ENCODE results near the gene FXYD2.
"Not testable (repeated sequence)": the region's sequence is repeated elsewhere in the genome, so short reads cannot be mapped to it uniquely, and the experiment has no call there.

FXYD2 gene

GRCh38 chr11:117824571-117825537 lies at the start of gene FXYD2:
Gene FXYD2, minus strand, starts transcription at chr11:117824744. Its CDS starts 66 bp downstream, at chr11:117824678.
- DNase-seq (ENCODE audit: low spot score): no peak

- DNase-seq (ENCODE audit: low spot score): no peak
Measured at GRCh38 chr11:117873828-117874125, 49.2 kb upstream of the FXYD2 start.

GRCh38 chr11:117872975-117873827 lies 48.7 kb upstream of the FXYD2 start:
- no peak for DNase-seq (ENCODE audit: low spot score)

- DNase-seq (ENCODE audit: low spot score): no peak
Measured at GRCh38 chr11:117872420-117872961, 47.9 kb upstream of the FXYD2 start.

- no peak for DNase-seq (ENCODE audit: low spot score)
Measured at GRCh38 chr11:117871784-117872183, 47.2 kb upstream of the FXYD2 start.

- no peak for DNase-seq (ENCODE audit: low spot score)
Measured at GRCh38 chr11:117871160-117871559, 46.6 kb upstream of the FXYD2 start.

- peak; percentile 76 for DNase-seq (ENCODE audit: low spot score)
Measured at GRCh38 chr11:117870103-117870952, 45.8 kb upstream of the FXYD2 start.

GRCh38 chr11:117869604-117870003 lies 45.1 kb upstream of the FXYD2 start:
- DNase-seq (ENCODE audit: low spot score): no peak

GRCh38 chr11:117868815-117869561 lies 44.4 kb upstream of the FXYD2 start:
- no peak for DNase-seq (ENCODE audit: low spot score)

- no peak for DNase-seq (ENCODE audit: low spot score)
Measured at GRCh38 chr11:117868088-117868487, 43.5 kb upstream of the FXYD2 start.

- DNase-seq (ENCODE audit: low spot score): peak; percentile 85
Measured at GRCh38 chr11:117866526-117866925, 42.0 kb upstream of the FXYD2 start.

- not testable (repeated sequence) for DNase-seq (ENCODE audit: low spot score)
Measured at GRCh38 chr11:117865546-117865945, 41.0 kb upstream of the FXYD2 start.

GRCh38 chr11:117863383-117863782 lies 38.8 kb upstream of the FXYD2 start:
- DNase-seq (ENCODE audit: low spot score): no peak

- no peak for DNase-seq (ENCODE audit: low spot score)
Measured at GRCh38 chr11:117862753-117863152, 38.2 kb upstream of the FXYD2 start.

GRCh38 chr11:117862019-117862725 lies 37.6 kb upstream of the FXYD2 start:
- no peak for DNase-seq (ENCODE audit: low spot score)

GRCh38 chr11:117861151-117862018 lies 36.8 kb upstream of the FXYD2 start:
- DNase-seq (ENCODE audit: low spot score): no peak

GRCh38 chr11:117860139-117860538 lies 35.6 kb upstream of the FXYD2 start:
- no peak for DNase-seq (ENCODE audit: low spot score)

GRCh38 chr11:117859488-117860112 lies 35.1 kb upstream of the FXYD2 start:
- DNase-seq (ENCODE audit: low spot score): no peak

GRCh38 chr11:117859061-117859460 lies 34.5 kb upstream of the FXYD2 start:
- no peak for DNase-seq (ENCODE audit: low spot score)

Measured in Ammon's horn (tissue), 1 donor.